NB4 (cell line): ENCODE measurements around the gene LRRC4.

ENCODE experiments used
- POLR2A ChIP-seq: IDR thresholded peaks from 2 replicates; pipeline ENCODE4 v1.6.1; 2011; ENCODE audit warnings: mild to moderate bottlenecking; ENCODE audit not compliant: insufficient read length; ENCODE audit errors: extremely low read depth
- TF ChIP-seq, protein P1 (sequence below): IDR thresholded peaks from one replicate; pipeline ENCODE4 v1.5.1; 2012; ENCODE audit warnings: low read depth, low read length

- TF ChIP-seq, protein P1, sequence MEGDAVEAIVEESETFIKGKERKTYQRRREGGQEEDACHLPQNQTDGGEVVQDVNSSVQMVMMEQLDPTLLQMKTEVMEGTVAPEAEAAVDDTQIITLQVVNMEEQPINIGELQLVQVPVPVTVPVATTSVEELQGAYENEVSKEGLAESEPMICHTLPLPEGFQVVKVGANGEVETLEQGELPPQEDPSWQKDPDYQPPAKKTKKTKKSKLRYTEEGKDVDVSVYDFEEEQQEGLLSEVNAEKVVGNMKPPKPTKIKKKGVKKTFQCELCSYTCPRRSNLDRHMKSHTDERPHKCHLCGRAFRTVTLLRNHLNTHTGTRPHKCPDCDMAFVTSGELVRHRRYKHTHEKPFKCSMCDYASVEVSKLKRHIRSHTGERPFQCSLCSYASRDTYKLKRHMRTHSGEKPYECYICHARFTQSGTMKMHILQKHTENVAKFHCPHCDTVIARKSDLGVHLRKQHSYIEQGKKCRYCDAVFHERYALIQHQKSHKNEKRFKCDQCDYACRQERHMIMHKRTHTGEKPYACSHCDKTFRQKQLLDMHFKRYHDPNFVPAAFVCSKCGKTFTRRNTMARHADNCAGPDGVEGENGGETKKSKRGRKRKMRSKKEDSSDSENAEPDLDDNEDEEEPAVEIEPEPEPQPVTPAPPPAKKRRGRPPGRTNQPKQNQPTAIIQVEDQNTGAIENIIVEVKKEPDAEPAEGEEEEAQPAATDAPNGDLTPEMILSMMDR: no peak
- TF ChIP-seq POLR2A: no peak
Observed at GRCh38 chr7:128068785-128069184, 37.5 kb upstream of the LRRC4 start.
